Endothelial cell of umbilical vein (primary cell): ENCODE data around the gene PRRC2B.

Experiments used
- EZH2 ChIP-seq: IDR thresholded peaks from 2 replicates; pipeline ENCODE4 v1.6.1; 2012; ENCODE audit warnings: borderline replicate concordance, low read depth, mild to moderate bottlenecking, moderate library complexity, low read length, inconsistent platforms; ENCODE audit not compliant: severe bottlenecking
- FOS ChIP-seq: IDR thresholded peaks from 2 replicates; pipeline ENCODE4 v1.6.1; 2011; ENCODE audit warnings: mild to moderate bottlenecking, low read length, moderate library complexity, borderline replicate concordance; ENCODE audit not compliant: insufficient read depth
- GATA2 ChIP-seq: IDR thresholded peaks from 2 replicates; pipeline ENCODE4 v1.7.0; 2011; ENCODE audit warnings: low read depth, mild to moderate bottlenecking, moderate library complexity, mixed read lengths, low read length; ENCODE audit not compliant: insufficient read length, insufficient read depth
- JUN ChIP-seq: IDR thresholded peaks from 2 replicates; pipeline ENCODE4 v1.6.1; 2011; ENCODE audit warnings: borderline replicate concordance, low read depth; ENCODE audit not compliant: insufficient read length, insufficient read depth
- MAX ChIP-seq: IDR thresholded peaks from 2 replicates; pipeline ENCODE4 v1.6.1; 2011; ENCODE audit not compliant: insufficient read depth, insufficient read length
- MYC ChIP-seq: IDR thresholded peaks from one replicate; pipeline ENCODE4 v1.6.1; 2011; ENCODE audit warnings: mild to moderate bottlenecking, low read depth, low read length
- POLR2A ChIP-seq: IDR thresholded peaks from 2 replicates; pipeline ENCODE4 v1.6.1; 2012; ENCODE audit warnings: low read depth, mild to moderate bottlenecking, control low read depth, low read length
- TF ChIP-seq, protein P1 (sequence below), 2 donors: IDR thresholded peaks; 1 replicate in 1 of 2; 2 replicates in 1 of 2; pipeline ENCODE4 v1.5.1; 2011; ENCODE audit warnings: low read length in 2 of 2, mild to moderate bottlenecking in 2 of 2, moderate library complexity in 2 of 2, control low read depth in 1 of 2, inconsistent platforms in 1 of 2, low read depth in 1 of 2; ENCODE audit not compliant: insufficient read depth in 1 of 2; ENCODE audit errors: extremely low read depth in 1 of 2

GRCh38 chr9:131400627-131401026 lies 6.7 kb downstream of the PRRC2B start:
- TF ChIP-seq MAX = no peak
- TF ChIP-seq POLR2A = no peak
- TF ChIP-seq, protein P1, sequence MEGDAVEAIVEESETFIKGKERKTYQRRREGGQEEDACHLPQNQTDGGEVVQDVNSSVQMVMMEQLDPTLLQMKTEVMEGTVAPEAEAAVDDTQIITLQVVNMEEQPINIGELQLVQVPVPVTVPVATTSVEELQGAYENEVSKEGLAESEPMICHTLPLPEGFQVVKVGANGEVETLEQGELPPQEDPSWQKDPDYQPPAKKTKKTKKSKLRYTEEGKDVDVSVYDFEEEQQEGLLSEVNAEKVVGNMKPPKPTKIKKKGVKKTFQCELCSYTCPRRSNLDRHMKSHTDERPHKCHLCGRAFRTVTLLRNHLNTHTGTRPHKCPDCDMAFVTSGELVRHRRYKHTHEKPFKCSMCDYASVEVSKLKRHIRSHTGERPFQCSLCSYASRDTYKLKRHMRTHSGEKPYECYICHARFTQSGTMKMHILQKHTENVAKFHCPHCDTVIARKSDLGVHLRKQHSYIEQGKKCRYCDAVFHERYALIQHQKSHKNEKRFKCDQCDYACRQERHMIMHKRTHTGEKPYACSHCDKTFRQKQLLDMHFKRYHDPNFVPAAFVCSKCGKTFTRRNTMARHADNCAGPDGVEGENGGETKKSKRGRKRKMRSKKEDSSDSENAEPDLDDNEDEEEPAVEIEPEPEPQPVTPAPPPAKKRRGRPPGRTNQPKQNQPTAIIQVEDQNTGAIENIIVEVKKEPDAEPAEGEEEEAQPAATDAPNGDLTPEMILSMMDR (IDR thresholded peaks at IDR 0.05; ENCODE audit: extremely low read depth in 1 of 2, insufficient read depth in 1 of 2, low read depth in 1 of 2, low read length in 2 of 2) = no peak
- TF ChIP-seq EZH2 = no peak
- TF ChIP-seq GATA2 = no peak
- TF ChIP-seq MYC = no peak
- no peak for TF ChIP-seq JUN
- no peak for TF ChIP-seq FOS
